Measurements from ENCODE around the gene CCM2. TPM values are rescaled to one million over a fixed set of nuclear protein-coding genes. Genes with fewer than 3 reads are reported as not detected.

The CCM2 gene
- total RNA-seq, 3 donors from 2014 or later = 33.4 to 43.8 (median 35.8) TPM

DNA sequence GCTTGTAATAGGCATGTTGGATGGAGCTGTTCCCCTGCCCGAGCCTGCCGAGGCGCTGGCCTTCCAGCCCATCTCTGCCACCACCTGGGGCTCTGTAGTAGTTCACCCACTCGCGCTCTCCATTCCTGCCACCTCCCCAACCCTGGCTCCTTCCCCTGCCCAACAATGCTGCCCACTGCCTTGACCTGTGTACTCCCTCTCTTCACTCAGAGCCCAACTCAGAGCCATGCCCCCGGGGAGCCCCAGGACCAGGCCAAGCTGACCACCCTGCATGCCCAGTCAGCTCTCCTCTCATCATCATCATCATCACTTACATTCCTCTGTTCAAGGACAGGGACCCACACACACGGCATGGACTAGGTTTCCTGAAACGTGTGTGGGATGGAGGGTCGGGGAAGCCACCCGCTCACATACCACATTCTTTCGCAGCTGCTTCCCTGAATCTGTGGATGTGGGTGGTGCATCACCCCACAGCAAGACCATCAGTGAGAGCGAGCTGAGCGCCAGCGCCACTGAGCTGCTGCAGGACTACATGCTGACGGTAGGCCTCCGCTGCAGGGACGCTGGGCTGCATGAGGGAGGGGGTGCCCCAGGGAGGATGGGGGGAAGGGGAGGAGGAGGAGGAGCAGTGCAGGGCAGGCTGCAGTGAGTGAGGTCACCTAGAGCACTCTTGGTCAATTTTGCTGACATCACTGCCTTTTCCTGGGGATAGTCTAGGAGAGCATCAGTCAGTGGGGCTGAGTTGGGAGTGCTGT, 73.2 kb downstream of the CCM2 start:
- DNase-seq = no peak
- Histone ChIP-seq H3K4me1 (ENCODE audit: low read depth) (peaks cover 4% of the 10 kb centered on the region), H3K9me3 (no peaks in the 10 kb centered on the region), H3K36me3 (ENCODE audit: low read depth) (peaks cover 10% of the 10 kb centered on the region), H3K4me3 (no peak overlapping the region)
- no peak for ATAC-seq
- intact Hi-C loops (cut with DNase I, micrococcal nuclease) = no loop called here
- TF ChIP-seq, protein P1, sequence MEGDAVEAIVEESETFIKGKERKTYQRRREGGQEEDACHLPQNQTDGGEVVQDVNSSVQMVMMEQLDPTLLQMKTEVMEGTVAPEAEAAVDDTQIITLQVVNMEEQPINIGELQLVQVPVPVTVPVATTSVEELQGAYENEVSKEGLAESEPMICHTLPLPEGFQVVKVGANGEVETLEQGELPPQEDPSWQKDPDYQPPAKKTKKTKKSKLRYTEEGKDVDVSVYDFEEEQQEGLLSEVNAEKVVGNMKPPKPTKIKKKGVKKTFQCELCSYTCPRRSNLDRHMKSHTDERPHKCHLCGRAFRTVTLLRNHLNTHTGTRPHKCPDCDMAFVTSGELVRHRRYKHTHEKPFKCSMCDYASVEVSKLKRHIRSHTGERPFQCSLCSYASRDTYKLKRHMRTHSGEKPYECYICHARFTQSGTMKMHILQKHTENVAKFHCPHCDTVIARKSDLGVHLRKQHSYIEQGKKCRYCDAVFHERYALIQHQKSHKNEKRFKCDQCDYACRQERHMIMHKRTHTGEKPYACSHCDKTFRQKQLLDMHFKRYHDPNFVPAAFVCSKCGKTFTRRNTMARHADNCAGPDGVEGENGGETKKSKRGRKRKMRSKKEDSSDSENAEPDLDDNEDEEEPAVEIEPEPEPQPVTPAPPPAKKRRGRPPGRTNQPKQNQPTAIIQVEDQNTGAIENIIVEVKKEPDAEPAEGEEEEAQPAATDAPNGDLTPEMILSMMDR (IDR thresholded peaks at IDR 0.05) = no peak

DNA sequence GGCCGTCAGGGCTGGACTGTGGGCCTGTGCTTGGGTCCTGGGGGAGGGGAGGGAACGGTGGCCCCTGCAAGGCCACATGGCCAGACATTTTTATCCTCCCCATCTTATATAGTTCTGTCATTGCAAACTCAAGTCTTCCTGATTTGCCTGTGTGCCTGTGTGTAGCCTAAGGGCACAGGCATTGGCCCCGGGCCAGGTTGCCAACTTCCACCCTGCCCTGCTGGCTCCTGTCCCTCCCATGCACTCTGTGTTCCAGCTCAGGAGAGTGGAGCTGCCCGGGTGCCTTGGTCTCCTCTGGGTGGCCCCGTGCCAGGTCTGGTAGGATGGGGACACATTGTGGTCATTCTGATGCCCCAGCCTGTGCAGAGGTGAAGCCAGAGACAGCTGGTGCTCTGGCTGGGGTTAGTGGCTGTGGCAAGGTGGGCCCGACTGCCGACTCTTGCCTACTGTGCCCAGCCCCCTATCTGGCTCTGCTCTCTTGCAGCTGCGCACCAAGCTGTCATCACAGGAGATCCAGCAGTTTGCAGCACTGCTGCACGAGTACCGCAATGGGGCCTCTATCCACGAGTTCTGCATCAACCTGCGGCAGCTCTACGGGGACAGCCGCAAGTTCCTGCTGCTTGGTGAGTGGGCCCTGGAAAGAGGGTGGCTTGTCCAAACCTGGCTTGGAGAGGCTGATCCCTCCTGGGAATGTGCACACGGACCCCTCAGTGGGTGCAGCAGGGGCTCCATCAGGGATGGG, 74.0 kb downstream of the CCM2 start:
- Histone ChIP-seq H3K4me3 (no peak overlapping the region), H3K4me1 (ENCODE audit: low read depth) (no peaks in the 10 kb centered on the region), H3K36me3 (ENCODE audit: low read depth) (peaks cover 10% of the 10 kb centered on the region), H3K9me3 (no peaks in the 10 kb centered on the region)
- TF ChIP-seq, protein P1 (IDR thresholded peaks at IDR 0.05) = no peak
- ATAC-seq (no peak), DNase-seq (no peak)
- intact Hi-C loops (cut with DNase I, micrococcal nuclease) = no loop called here

DNA sequence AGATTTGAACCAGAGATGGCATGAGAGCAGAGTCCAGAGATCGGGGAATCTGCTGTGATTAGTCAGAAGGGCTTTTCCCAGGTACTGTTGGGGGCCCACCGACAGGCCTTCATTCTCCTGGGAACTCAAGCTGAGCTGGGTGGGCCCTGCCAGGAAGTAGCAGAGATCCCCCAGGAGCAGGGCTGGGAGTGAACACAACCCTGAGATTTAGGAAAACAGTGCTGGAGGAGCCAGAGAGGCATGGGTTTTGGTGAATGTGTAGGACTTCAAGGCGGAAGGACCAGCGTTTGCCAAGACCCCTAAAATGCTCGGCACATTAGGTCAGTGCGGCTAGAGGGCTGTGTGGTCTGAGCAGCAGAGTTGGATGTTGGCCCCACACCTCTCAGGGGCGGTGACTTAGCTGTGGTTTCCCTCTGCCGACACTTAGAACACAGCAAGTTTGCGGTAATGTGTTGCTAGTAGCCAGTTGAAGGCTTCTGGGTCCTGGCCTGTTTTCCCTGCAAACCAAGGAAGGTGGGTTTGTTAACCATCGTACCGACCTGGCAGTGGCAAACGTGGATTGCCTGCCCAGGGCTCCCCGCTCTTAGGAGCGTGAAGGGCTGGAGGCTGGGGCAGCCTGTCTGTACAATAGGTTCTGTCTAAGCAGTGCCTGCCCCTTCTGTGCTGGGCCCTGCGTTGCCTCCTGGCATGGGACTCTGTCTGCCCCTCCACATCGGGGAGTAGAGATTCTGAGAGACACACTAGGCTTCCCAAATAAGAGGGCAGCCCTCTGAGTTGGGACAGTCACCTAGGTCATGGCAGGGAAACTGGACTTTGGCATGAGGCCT, 74.7 kb downstream of the CCM2 start:
- intact Hi-C loops (cut with DNase I, micrococcal nuclease) = no loop called here
- H3K9me3 ChIP-seq = no peaks in the 10 kb centered on the region
- no peak for ATAC-seq
- peaks cover 10% of the 10 kb centered on the region for H3K36me3 ChIP-seq (ENCODE audit: low read depth)
- TF ChIP-seq, protein P1 (IDR thresholded peaks at IDR 0.05) = no peak
- no peak for DNase-seq
- H3K4me1 ChIP-seq (ENCODE audit: low read depth) = no peaks in the 10 kb centered on the region
- H3K4me3 ChIP-seq = no peak overlapping the region

DNA sequence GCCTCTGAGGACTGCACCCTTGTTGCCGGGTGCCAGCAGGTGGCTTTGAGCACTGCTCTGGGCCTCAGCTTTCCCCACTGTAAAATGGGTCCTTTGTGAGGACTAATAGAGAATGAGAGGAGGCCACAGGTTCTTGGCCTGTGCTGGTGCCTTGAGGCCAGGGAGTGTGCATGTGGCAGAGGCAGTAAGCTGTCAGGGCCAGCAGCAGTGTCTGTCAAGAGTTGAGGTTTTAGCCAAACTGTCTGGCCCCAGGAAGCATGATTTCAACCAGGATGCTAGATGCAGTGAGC, 75.3 kb downstream of the CCM2 start:
- Histone ChIP-seq H3K4me1 (ENCODE audit: low read depth) (no peaks in the 10 kb centered on the region), H3K36me3 (ENCODE audit: low read depth) (peaks cover 10% of the 10 kb centered on the region), H3K9me3 (no peaks in the 10 kb centered on the region), H3K4me3 (no peak overlapping the region)
- ATAC-seq = no peak
- TF ChIP-seq, protein P1 (IDR thresholded peaks at IDR 0.05) = no peak
- intact Hi-C loops (cut with DNase I, micrococcal nuclease) = no loop called here
- DNase-seq = no peak

DNA sequence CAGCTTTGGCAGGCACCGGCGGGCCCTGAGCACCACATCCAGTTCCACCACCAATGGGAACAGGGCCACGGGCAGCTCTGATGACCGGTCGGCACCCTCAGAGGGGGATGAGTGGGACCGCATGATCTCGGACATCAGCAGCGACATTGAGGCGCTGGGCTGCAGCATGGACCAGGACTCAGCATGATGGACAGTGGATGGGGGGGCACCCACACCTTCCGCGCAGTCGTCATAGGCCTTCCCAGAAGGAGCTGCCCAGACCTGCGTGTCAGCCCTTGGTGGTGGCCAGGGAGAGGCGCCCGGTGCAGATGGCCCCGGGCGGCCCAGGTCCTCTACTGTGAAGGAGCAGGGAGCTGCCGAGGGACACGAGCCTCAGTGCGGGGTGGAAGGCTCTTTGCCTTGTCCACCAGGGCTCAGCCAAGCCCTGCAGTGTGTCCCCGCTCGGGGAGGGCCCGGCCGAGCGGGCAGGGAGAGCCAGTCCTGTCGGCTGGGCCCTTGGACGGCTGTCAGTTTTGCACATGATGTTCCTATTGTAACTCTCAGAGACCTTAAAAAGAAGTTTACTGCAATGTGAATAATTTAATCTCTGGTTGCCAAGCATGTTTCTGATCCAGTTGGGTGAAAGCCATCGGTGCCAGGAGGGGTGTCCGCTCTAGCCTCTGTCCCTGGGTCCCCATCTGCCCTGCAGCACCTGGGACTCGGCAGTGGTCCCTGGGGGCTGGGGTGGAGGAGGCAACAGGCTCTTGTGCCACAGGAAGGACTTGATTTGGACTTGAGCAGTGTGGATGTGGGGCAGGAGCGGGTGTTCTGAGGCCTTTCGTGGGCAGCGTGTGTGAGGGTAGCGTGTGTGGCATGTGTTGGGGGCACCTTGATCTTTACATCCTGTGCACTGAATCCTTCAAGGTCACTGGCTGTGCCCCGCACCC, 76.1 kb downstream of the CCM2 start:
- no peak overlapping the region for H3K4me3 ChIP-seq
- intact Hi-C loops (cut with DNase I, micrococcal nuclease) = no loop called here
- TF ChIP-seq, protein P1 (IDR thresholded peaks at IDR 0.05) = no peak
- H3K36me3 ChIP-seq (ENCODE audit: low read depth) = peaks cover 10% of the 10 kb centered on the region
- H3K9me3 ChIP-seq = no peaks in the 10 kb centered on the region
- DNase-seq (no peak), ATAC-seq (no peak)
- no peaks in the 10 kb centered on the region for H3K4me1 ChIP-seq (ENCODE audit: low read depth)

Measured in mucosa of descending colon (tissue), 3 donors.